ENCODE results near the gene LIF.
"Not testable (repeated sequence)": the region's sequence is repeated elsewhere in the genome, so short reads cannot be mapped to it uniquely, and the experiment has no call there.

Gene LIF

GRCh38 chr22:30205281-30206115 lies 41.1 kb downstream of the LIF start:
- DNase-seq = peak; percentile 52

GRCh38 chr22:30204742-30205111 lies 41.8 kb downstream of the LIF start:
- DNase-seq = no peak

- no peak for DNase-seq
These were observed 42.4 kb downstream of the LIF start for GRCh38 chr22:30204015-30204741.

- no peak for DNase-seq
These were observed 44.0 kb downstream of the LIF start for GRCh38 chr22:30202531-30203006.

GRCh38 chr22:30201945-30202344 lies 44.6 kb downstream of the LIF start:
- no peak for DNase-seq

- DNase-seq = not testable (repeated sequence)
These were observed 45.7 kb downstream of the LIF start for GRCh38 chr22:30200905-30201304.

GRCh38 chr22:30198921-30199320 lies 47.6 kb downstream of the LIF start:
- no peak for DNase-seq

- no peak for DNase-seq
These were observed 48.3 kb downstream of the LIF start for GRCh38 chr22:30198152-30198825.

- DNase-seq = no peak
These were observed 49.2 kb downstream of the LIF start for GRCh38 chr22:30197389-30197788.

- no peak for DNase-seq
These were observed 49.7 kb downstream of the LIF start for GRCh38 chr22:30196880-30197336.

- DNase-seq = peak; percentile 75
These were observed 50.2 kb downstream of the LIF start for GRCh38 chr22:30196141-30196879.

- peak; percentile 67 for DNase-seq
These were observed 51.1 kb downstream of the LIF start for GRCh38 chr22:30195245-30196140.

- peak; percentile 67 for DNase-seq
These were observed 53.4 kb downstream of the LIF start for GRCh38 chr22:30193031-30193775.

- no peak for DNase-seq
These were observed 54.1 kb downstream of the LIF start for GRCh38 chr22:30192427-30192826.

GRCh38 chr22:30191040-30191701 lies 55.4 kb downstream of the LIF start:
- no peak for DNase-seq

GRCh38 chr22:30190574-30190973 lies 56.0 kb downstream of the LIF start:
- no peak for DNase-seq

Data from hematopoietic multipotent progenitor cell treated with erythropoietin and hydrocortisone succinate and interleukin-3 and kit ligand, for 4 days (in vitro differentiated cells).